Measurements from ENCODE around the gene ZNF385A. TPM values are rescaled to one million over a fixed set of nuclear protein-coding genes. Genes with fewer than 3 reads are reported as not detected.
A peak's percentile ranks its signal among the peaks of the same experiment; 100 is the strongest.

The ZNF385A gene
- total and polyA plus RNA-seq, 2 experiments from 2014 or later = 13.4 to 20.0 TPM

- no peaks in the 10 kb centered on the region for H3K27me3 ChIP-seq
- peaks cover 41% of the 10 kb centered on the region for H3K36me3 ChIP-seq
- no peaks in the 10 kb centered on the region for H3K9me3 ChIP-seq (ENCODE audit: low read depth)
- H3K27ac ChIP-seq = no peak overlapping the region
- no peak overlapping the region for H3K4me3 ChIP-seq
- no peaks in the 10 kb centered on the region for H3K4me1 ChIP-seq (ENCODE audit: low read depth)
- no peak for TF ChIP-seq CTCF (IDR thresholded peaks at IDR 0.05; ENCODE audit: low read depth, low read length)
- DNase-seq (ENCODE audit: low read depth in 1 of 2, low spot score in 1 of 2) = no peak
These were observed 22.8 kb upstream of the ZNF385A start for GRCh38 chr12:54407183-54407905.

- Histone ChIP-seq H3K4me1 (ENCODE audit: low read depth) (no peaks in the 10 kb centered on the region), H3K27ac (no peak overlapping the region), H3K27me3 (no peaks in the 10 kb centered on the region), H3K36me3 (peaks cover 49% of the 10 kb centered on the region), H3K4me3 (no peak overlapping the region), H3K9me3 (ENCODE audit: low read depth) (no peaks in the 10 kb centered on the region)
- DNase-seq (ENCODE audit: low read depth in 1 of 2, low spot score in 1 of 2) = no peak
- no peak for TF ChIP-seq CTCF (IDR thresholded peaks at IDR 0.05; ENCODE audit: low read depth, low read length)
These were observed 21.0 kb upstream of the ZNF385A start for GRCh38 chr12:54405573-54405972.

- peaks cover 52% of the 10 kb centered on the region for H3K36me3 ChIP-seq
- no peak overlapping the region for H3K4me3 ChIP-seq
- H3K27me3 ChIP-seq = no peaks in the 10 kb centered on the region
- no peaks in the 10 kb centered on the region for H3K9me3 ChIP-seq (ENCODE audit: low read depth)
- no peak for DNase-seq (ENCODE audit: low read depth in 1 of 2, low spot score in 1 of 2)
- TF ChIP-seq CTCF (IDR thresholded peaks at IDR 0.05; ENCODE audit: low read depth, low read length) = no peak
- no peaks in the 10 kb centered on the region for H3K4me1 ChIP-seq (ENCODE audit: low read depth)
- no peak overlapping the region for H3K27ac ChIP-seq
These were observed 20.6 kb upstream of the ZNF385A start for GRCh38 chr12:54405106-54405505.

- Histone ChIP-seq H3K4me3 (no peak overlapping the region), H3K27me3 (no peaks in the 10 kb centered on the region), H3K4me1 (ENCODE audit: low read depth) (no peaks in the 10 kb centered on the region), H3K9me3 (ENCODE audit: low read depth) (no peaks in the 10 kb centered on the region), H3K27ac (no peak overlapping the region), H3K36me3 (peaks cover 52% of the 10 kb centered on the region)
- peak; percentile 95 for TF ChIP-seq CTCF (IDR thresholded peaks at IDR 0.05; ENCODE audit: low read depth, low read length)
- DNase-seq (ENCODE audit: low read depth in 1 of 2, low spot score in 1 of 2) = peak; percentile 76 to 82
These were observed 19.8 kb upstream of the ZNF385A start for GRCh38 chr12:54404061-54405004.

- H3K4me1 ChIP-seq (ENCODE audit: low read depth) = no peaks in the 10 kb centered on the region
- H3K4me3 ChIP-seq = no peak overlapping the region
- no peaks in the 10 kb centered on the region for H3K9me3 ChIP-seq (ENCODE audit: low read depth)
- H3K27me3 ChIP-seq = no peaks in the 10 kb centered on the region
- DNase-seq (ENCODE audit: low read depth in 1 of 2, low spot score in 1 of 2) = no peak
- no peak overlapping the region for H3K27ac ChIP-seq
- peaks cover 55% of the 10 kb centered on the region for H3K36me3 ChIP-seq
- TF ChIP-seq CTCF (IDR thresholded peaks at IDR 0.05; ENCODE audit: low read depth, low read length) = no peak
These were observed 16.6 kb upstream of the ZNF385A start for GRCh38 chr12:54401119-54401518.

Measured in cardiac muscle cell (in vitro differentiated cells and primary cell).